Smooth muscle cell (in vitro differentiated cells): Measurements from ENCODE around the gene CASD1. TPM values are rescaled to one million over a fixed set of nuclear protein-coding genes. Genes with fewer than 3 reads are reported as not detected.

Experiments
- DNase-seq: peaks from one replicate; lab custom pipeline; 2025; ENCODE audit not compliant: unreplicated experiment; lab: John Stamatoyannopoulos, UW
- H2AFZ ChIP-seq: fragments of 200-600 bp; sonication (generic); 2 replicates; pipeline ENCODE4 v1.6.0; 2016; ENCODE audit warnings: antibody characterized with exemption, low read depth, mild to moderate bottlenecking
- H3F3A ChIP-seq: fragments of 200-600 bp; sonication (generic); 2 replicates; pipeline ENCODE4 v1.6.0; 2017; ENCODE audit warnings: antibody characterized with exemption, low read depth
- H3K27ac ChIP-seq: fragments of 200-600 bp; sonication (generic); 2 replicates; pipeline ENCODE4 v1.5.1; 2016; ENCODE audit warnings: low read depth, mild to moderate bottlenecking
- H3K27me3 ChIP-seq: fragments of 200-600 bp; sonication (generic); 2 replicates; pipeline ENCODE4 v1.6.1; 2016; ENCODE audit warnings: low read depth, mild to moderate bottlenecking
- H3K36me3 ChIP-seq: fragments of 200-600 bp; sonication (generic); 2 replicates; pipeline ENCODE4 v1.5.1; 2016; ENCODE audit warnings: low read depth
- H3K4me1 ChIP-seq: fragments of 200-600 bp; sonication (generic); 2 replicates; pipeline ENCODE4 v1.5.1; 2016; ENCODE audit warnings: low read depth
- H3K4me2 ChIP-seq: fragments of 200-600 bp; sonication (generic); 2 replicates; pipeline ENCODE4 v1.6.0; 2016; ENCODE audit warnings: mild to moderate bottlenecking
- H3K4me3 ChIP-seq: fragments of 200-600 bp; sonication (generic); 2 replicates; pipeline ENCODE4 v1.5.1; 2016; ENCODE audit warnings: mild to moderate bottlenecking
- H3K79me2 ChIP-seq: fragments of 200-600 bp; sonication (generic); 2 replicates; pipeline ENCODE4 v1.6.0; 2016; ENCODE audit warnings: low read depth, mild to moderate bottlenecking
- H3K9ac ChIP-seq: fragments of 200-600 bp; sonication (generic); 2 replicates; pipeline ENCODE4 v1.6.0; 2016; ENCODE audit warnings: low read depth
- H3K9me3 ChIP-seq: fragments of 200-600 bp; sonication (generic); replicated peaks from 2 replicates; pipeline ENCODE4 v1.5.1; 2016; ENCODE audit warnings: low read depth
- H4K20me1 ChIP-seq: fragments of 200-600 bp; sonication (generic); 2 replicates; pipeline ENCODE4 v1.6.0; 2016; ENCODE audit warnings: low read depth
- CTCF ChIP-seq: fragments of 200-600 bp; sonication (generic); IDR thresholded peaks from 2 replicates; pipeline ENCODE4 v1.5.1; 2017; ENCODE audit warnings: borderline replicate concordance, mild to moderate bottlenecking, antibody characterized with exemption; ENCODE audit not compliant: insufficient read depth, poor library complexity, severe bottlenecking
- WGBS: methylation state at CpG from one replicate; pipeline ENCODE4 v1.1.7; 2016; ENCODE audit warnings: low lambda C conversion rate; 5-methylcytosine and 5-hydroxymethylcytosine counted together
- polyA plus RNA-seq: library from polyadenylated mRNA; unstranded; fragments of >200 nt; fragmentation: Nextera tagmentation; extraction: Ambion mirVana; gene quantifications from 2 replicates; pipeline ENCODE4 v1.2.1, GENCODE V29; 2016
- total RNA-seq: library from RNA; depleted of rRNA; stranded (reverse); fragments of >200 nt; gene quantifications from 2 replicates; pipeline ENCODE4 v1.2.3, GENCODE V29; 2014

Gene CASD1
- total and polyA plus RNA-seq, 2 experiments from 2014 or later = 9.8 to 33.6 TPM

- peaks cover 4% of the 10 kb centered on the region for H3K36me3 ChIP-seq
- H3K27ac ChIP-seq = no peak overlapping the region
- no peak overlapping the region for H3K9ac ChIP-seq
- H3K9me3 ChIP-seq = peaks cover 9% of the 10 kb centered on the region
- H3F3A ChIP-seq = no peaks in the 10 kb centered on the region
- no peak for DNase-seq
- no peak overlapping the region for H3K4me3 ChIP-seq
- no peak overlapping the region for H3K4me2 ChIP-seq
- no peak overlapping the region for H2AFZ ChIP-seq
- peaks cover 8% of the 10 kb centered on the region for H3K27me3 ChIP-seq
- H3K79me2 ChIP-seq = no peaks in the 10 kb centered on the region
- no peaks in the 10 kb centered on the region for H4K20me1 ChIP-seq
- no peaks in the 10 kb centered on the region for H3K4me1 ChIP-seq
- TF ChIP-seq CTCF = no peak
- WGBS = 95% methylated on average over 1 of the region's 1 CpG
These were observed 37.0 kb upstream of the CASD1 start for GRCh38 chr7:94472608-94473007.

DNA sequence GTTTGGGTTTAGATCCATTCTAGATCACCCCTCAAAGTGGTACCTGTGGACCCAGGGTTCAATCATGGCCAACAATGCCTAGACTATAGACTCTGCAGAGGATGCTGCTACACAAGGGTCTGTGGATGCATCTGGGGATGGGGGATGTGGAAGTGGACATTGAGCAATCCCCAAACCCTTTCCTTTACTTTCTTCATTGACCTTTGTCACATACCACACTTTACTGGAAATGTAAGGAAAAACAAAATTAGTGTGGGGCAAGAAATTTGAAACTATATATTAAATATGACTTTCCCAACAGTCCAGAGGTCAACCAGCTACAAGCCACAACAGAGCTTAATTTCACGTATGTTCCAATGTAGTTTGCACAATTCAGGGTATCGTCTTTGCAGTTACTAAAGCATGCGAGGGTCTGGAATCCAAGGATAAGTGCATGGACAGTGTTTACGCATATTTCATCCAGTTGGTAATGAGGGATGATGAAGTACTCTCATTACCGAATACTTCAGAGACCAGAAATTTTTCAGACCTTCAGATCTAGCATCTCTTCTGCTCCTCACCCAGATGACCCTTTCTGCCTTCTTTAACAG, 33.3 kb upstream of the CASD1 start:
- WGBS = 88% methylated on average over 5 of the region's 5 CpGs

DNA sequence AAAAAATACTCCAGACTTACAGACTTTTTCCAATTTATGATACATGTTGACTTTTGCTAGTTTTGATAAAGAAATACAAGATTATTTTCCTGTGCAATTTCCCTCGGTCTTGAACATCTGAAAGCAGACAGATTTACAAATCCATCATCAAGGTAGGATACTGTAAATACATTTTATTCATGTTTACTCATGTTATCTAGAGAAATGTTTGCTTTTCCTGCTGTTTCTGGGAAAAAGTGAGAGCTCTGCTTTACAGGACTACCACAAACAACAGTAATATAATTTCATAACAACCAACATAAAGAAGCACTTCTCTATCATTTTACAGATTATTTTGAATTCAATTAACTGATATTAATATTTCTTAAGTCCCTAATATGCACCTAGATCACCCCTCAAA, 31.7 kb upstream of the CASD1 start:
- H3K9ac ChIP-seq = no peak overlapping the region
- no peak overlapping the region for H2AFZ ChIP-seq
- H3K27ac ChIP-seq = no peak overlapping the region
- H3F3A ChIP-seq = no peaks in the 10 kb centered on the region
- no peaks in the 10 kb centered on the region for H4K20me1 ChIP-seq
- no peak overlapping the region for H3K4me3 ChIP-seq
- no peaks in the 10 kb centered on the region for H3K4me1 ChIP-seq
- WGBS = 87% methylated on average over 1 of the region's 1 CpG
- H3K4me2 ChIP-seq = no peak overlapping the region
- no peak for DNase-seq
- TF ChIP-seq CTCF = no peak
- no peaks in the 10 kb centered on the region for H3K79me2 ChIP-seq
- peaks cover 8% of the 10 kb centered on the region for H3K27me3 ChIP-seq
- H3K36me3 ChIP-seq = no peaks in the 10 kb centered on the region
- no peaks in the 10 kb centered on the region for H3K9me3 ChIP-seq

More for the DNA sequence above, 33.3 kb upstream of the CASD1 start:
- Histone ChIP-seq H3K79me2 (no peaks in the 10 kb centered on the region), H3K4me3 (no peak overlapping the region), H3K27ac (no peak overlapping the region), H3K36me3 (no peaks in the 10 kb centered on the region), H2AFZ (no peak overlapping the region), H3F3A (no peaks in the 10 kb centered on the region), H3K4me2 (no peak overlapping the region), H4K20me1 (no peaks in the 10 kb centered on the region), H3K9me3 (peaks cover 9% of the 10 kb centered on the region), H3K27me3 (peaks cover 8% of the 10 kb centered on the region), H3K9ac (no peak overlapping the region), H3K4me1 (no peaks in the 10 kb centered on the region)
- no peak for DNase-seq
- no peak for TF ChIP-seq CTCF

GRCh38 chr7:94478648-94479214, 30.9 kb upstream of the CASD1 start:
- Histone ChIP-seq H4K20me1 (no peaks in the 10 kb centered on the region), H2AFZ (no peak overlapping the region), H3F3A (no peaks in the 10 kb centered on the region), H3K9ac (no peak overlapping the region), H3K4me2 (no peak overlapping the region), H3K27me3 (peaks cover 8% of the 10 kb centered on the region), H3K79me2 (no peaks in the 10 kb centered on the region), H3K27ac (no peak overlapping the region), H3K9me3 (no peaks in the 10 kb centered on the region), H3K4me1 (no peaks in the 10 kb centered on the region), H3K4me3 (no peak overlapping the region), H3K36me3 (no peaks in the 10 kb centered on the region)
- TF ChIP-seq CTCF = no peak
- DNase-seq = no peak
- WGBS = 90% methylated on average over 3 of the region's 3 CpGs
